H1 (cell line): Measurements from ENCODE around the gene CNNM4. TPM values are rescaled to one million over a fixed set of nuclear protein-coding genes. Genes with fewer than 3 reads are reported as not detected.

Experiments used
- CTCF ChIA-PET: fragments of 300-600 bp; sonication (Branson Sonifier 250); formaldehyde crosslinking; loops from one replicate; lab custom pipeline; 2021; ENCODE audit not compliant: partially characterized antibody; lab: Charles Lee
- POLR2A ChIA-PET: fragments of 300-600 bp; sonication (Branson Sonifier 250); formaldehyde crosslinking; loops from one replicate; lab custom pipeline; 2021; ENCODE audit warnings: inconsistent platforms; ENCODE audit not compliant: partially characterized antibody; lab: Charles Lee
- DNase-seq, 2 experiments: peaks; one replicate each; pipeline versions ENCODE4 v3.0.0 to v3.0.0-alpha.2; 2010 to 2022; ENCODE audit warnings: low spot score in 2 of 2, low read depth in 1 of 2, mixed read lengths in 1 of 2
- FAIRE-seq: peaks from 2 replicates; lab custom pipeline; 2011; peaks lifted over from hg19 to GRCh38; lab: Jason Lieb, UNC
- H2AFZ ChIP-seq: 2 replicates; pipeline ENCODE4 v1.8.1; 2012; ENCODE audit warnings: low read length, inconsistent platforms
- H2AK5ac ChIP-seq: 2 replicates; pipeline ENCODE4 v1.6.1; 2013; ENCODE audit warnings: low read depth, low read length
- H2BK120ac ChIP-seq: replicated peaks from 2 replicates; pipeline ENCODE3; 2013; ENCODE audit warnings: low read depth, low read length, inconsistent platforms
- H2BK12ac ChIP-seq: 2 replicates; pipeline ENCODE4 v1.6.1; 2013; ENCODE audit warnings: low read depth, low read length
- H2BK15ac ChIP-seq: 2 replicates; pipeline ENCODE4 v1.6.1; 2013; ENCODE audit warnings: low read length
- H2BK20ac ChIP-seq: 2 replicates; pipeline ENCODE4 v1.6.1; 2013; ENCODE audit warnings: low read length
- H2BK5ac ChIP-seq: 2 replicates; pipeline ENCODE4 v1.6.1; 2013; ENCODE audit warnings: low read depth, low read length
- H3K14ac ChIP-seq: 2 replicates; pipeline ENCODE4 v1.6.1; 2013; ENCODE audit warnings: inconsistent platforms; ENCODE audit not compliant: insufficient read length
- H3K18ac ChIP-seq: 2 replicates; pipeline ENCODE4 v1.6.1; 2013; ENCODE audit warnings: low read length; ENCODE audit errors: extremely low read depth
- H3K23ac ChIP-seq: 2 replicates; pipeline ENCODE4 v1.6.1; 2013; ENCODE audit warnings: inconsistent platforms; ENCODE audit not compliant: insufficient read length
- H3K23me2 ChIP-seq: 2 replicates; pipeline ENCODE4 v1.6.1; 2013; ENCODE audit warnings: low read depth, low read length
- H3K27ac ChIP-seq: 2 replicates; pipeline ENCODE4 v1.6.1; 2011; ENCODE audit warnings: low read depth, low read length, inconsistent platforms
- H3K27me3 ChIP-seq, 4 experiments: replicated peaks in 1 of 4; 1 replicate in 1 of 4; 2 replicates in 3 of 4; pipeline versions ENCODE4 v1.6.1 to v1.8.1; 2011 to 2013; ENCODE audit warnings: low read length in 3 of 4, mild to moderate bottlenecking in 3 of 4, inconsistent platforms in 2 of 4, mixed read lengths in 2 of 4, moderate library complexity in 1 of 4; ENCODE audit not compliant: control insufficient read depth in 3 of 4, insufficient read depth in 3 of 4; ENCODE audit errors: extremely low read depth in 1 of 4
- H3K36me3 ChIP-seq, 4 experiments: 2 replicates each; pipeline versions ENCODE4 v1.6.1 to v1.8.1; 2011 to 2013; ENCODE audit warnings: mild to moderate bottlenecking in 4 of 4, low read length in 3 of 4, moderate library complexity in 2 of 4, control low read depth in 1 of 4, inconsistent platforms in 1 of 4; ENCODE audit not compliant: insufficient read depth in 4 of 4, control insufficient read depth in 2 of 4
- H3K4ac ChIP-seq: replicated peaks from 2 replicates; pipeline ENCODE3; 2013; ENCODE audit warnings: low read length, low read depth, mixed read lengths, inconsistent platforms; ENCODE audit not compliant: insufficient read length
- H3K4me1 ChIP-seq, 4 experiments: replicated peaks in 1 of 4; 1 replicate in 1 of 4; 2 replicates in 3 of 4; pipeline versions ENCODE4 v1.6.1 to v1.8.1; 2011 to 2013; ENCODE audit warnings: low read length in 3 of 4, inconsistent platforms in 2 of 4, mixed read lengths in 1 of 4; ENCODE audit not compliant: insufficient read depth in 4 of 4, control insufficient read depth in 3 of 4
- H3K4me2 ChIP-seq, 2 experiments: 2 replicates each; pipeline versions ENCODE4 v1.6.1 to v1.8.1; 2011 to 2013; ENCODE audit warnings: low read depth in 2 of 2, low read length in 2 of 2, control low read depth in 1 of 2, inconsistent platforms in 1 of 2, mild to moderate bottlenecking in 1 of 2; ENCODE audit not compliant: insufficient read depth in 1 of 2
- H3K4me3 ChIP-seq, 4 experiments: fragments of 200-600, 300-600 bp in 1 of 4; sonication (generic), shearing (Covaris generic), sonication (Bioruptor Twin) in 1 of 4; 2 replicates each; pipeline versions ENCODE4 v1.5.1 to v1.8.1; 2011 to 2016; ENCODE audit warnings: low read length in 4 of 4, low read depth in 3 of 4, control low read depth in 2 of 4, inconsistent platforms in 2 of 4, mild to moderate bottlenecking in 2 of 4, mixed read lengths in 1 of 4, moderate library complexity in 1 of 4; ENCODE audit not compliant: insufficient read depth in 2 of 4; ENCODE audit errors: extremely low read depth in 1 of 4
- H3K56ac ChIP-seq: replicated peaks from 2 replicates; pipeline ENCODE3; 2013; ENCODE audit warnings: low read depth, mild to moderate bottlenecking, mixed read lengths, low read length, inconsistent platforms; ENCODE audit not compliant: insufficient read length
- H3K79me1 ChIP-seq: 2 replicates; pipeline ENCODE4 v1.6.1; 2013; ENCODE audit warnings: low read depth, low read length, control low read depth
- H3K79me2 ChIP-seq, 2 experiments: 2 replicates each; pipeline versions ENCODE4 v1.6.1 to v1.8.1; 2012 to 2013; ENCODE audit warnings: low read length in 2 of 2, mild to moderate bottlenecking in 2 of 2, inconsistent platforms in 1 of 2; ENCODE audit not compliant: insufficient read depth in 2 of 2, control insufficient read depth in 1 of 2
- H3K9ac ChIP-seq, 4 experiments: replicated peaks in 1 of 4; 1 replicate in 1 of 4; 2 replicates in 3 of 4; pipeline versions ENCODE4 v1.6.1 to v1.8.1; 2011 to 2013; ENCODE audit warnings: low read depth in 3 of 4, low read length in 3 of 4, control low read depth in 2 of 4, mild to moderate bottlenecking in 2 of 4, moderate library complexity in 2 of 4, inconsistent platforms in 1 of 4; ENCODE audit errors: extremely low read depth in 1 of 4
- H3K9me3 ChIP-seq, 2 experiments: 2 replicates each; pipeline versions ENCODE4 v1.6.1 to v1.8.1; 2012 to 2013; ENCODE audit warnings: mild to moderate bottlenecking in 2 of 2, moderate library complexity in 2 of 2, control low read depth in 1 of 2, inconsistent platforms in 1 of 2, low read depth in 1 of 2, low read length in 1 of 2, mixed read lengths in 1 of 2; ENCODE audit not compliant: insufficient read depth in 2 of 2
- H4K20me1 ChIP-seq, 2 experiments: replicated peaks in 1 of 2; 2 replicates each; pipeline versions ENCODE3 to v1.8.1; 2011 to 2013; ENCODE audit warnings: inconsistent platforms in 2 of 2, low read length in 2 of 2, mild to moderate bottlenecking in 1 of 2; ENCODE audit not compliant: insufficient read depth in 2 of 2, control insufficient read depth in 1 of 2
- H4K5ac ChIP-seq: 2 replicates; pipeline ENCODE4 v1.6.1; 2013; ENCODE audit warnings: low read length, low read depth, mixed read lengths, inconsistent platforms; ENCODE audit not compliant: insufficient read length
- H4K8ac ChIP-seq: 2 replicates; pipeline ENCODE4 v1.8.0; 2013; ENCODE audit warnings: mild to moderate bottlenecking, moderate library complexity, low read length, inconsistent platforms; ENCODE audit not compliant: insufficient read depth; ENCODE audit errors: extremely low read depth
- H4K91ac ChIP-seq: replicated peaks from 2 replicates; pipeline ENCODE3; 2013; ENCODE audit warnings: low read length, mixed read lengths, inconsistent platforms; ENCODE audit not compliant: insufficient read length
- EGR1 ChIP-seq: IDR thresholded peaks from 2 replicates; pipeline ENCODE4 v1.6.1; 2011; ENCODE audit warnings: low read depth, low read length, borderline replicate concordance
- WGBS, 2 experiments: shearing (Covaris generic) in 1 of 2; methylation state at CpG; one replicate each; pipeline versions ENCODE4 v1.1.6 to v1.1.7; 2013 to 2015; ENCODE audit warnings: low lambda C conversion rate in 2 of 2, mixed read lengths in 2 of 2, inconsistent platforms in 1 of 2, low coverage in 1 of 2, missing lambda C conversion rate in 1 of 2; ENCODE audit not compliant: insufficient replicate concordance in 2 of 2, insufficient coverage in 1 of 2, insufficient read length in 1 of 2; ENCODE audit errors: extremely low coverage in 1 of 2, missing lambda C conversion rate in 1 of 2; 5-methylcytosine and 5-hydroxymethylcytosine counted together
- polyA plus RNA-seq, 7 experiments: library from polyadenylated mRNA; depleted of rRNA in 3 of 7; stranded (reverse) in 5 of 7; unstranded in 2 of 7; fragments of >200 nt in 5 of 7; fragments of 200-250 nt in 2 of 7; gene quantifications; 1 replicate in 5 of 7; 2 replicates in 1 of 7; 4 replicates in 1 of 7; pipeline versions ENCODE4 v1.2.1 to v1.2.3, GENCODE V29; 2011 to 2013; ENCODE audit warnings: missing spikeins in 2 of 7, mixed read lengths in 2 of 7
- total RNA-seq: library from RNA; stranded (reverse); fragmentation: NEBNext Ultra II Directional; extraction: Animal tissue kit (Norgen Biotek cat#: 25700); gene quantifications from 2 replicates; pipeline ENCODE4 v1.2.1, GENCODE V29; 2021

Gene CNNM4
- total and polyA plus RNA-seq, 2 of the 8 experiments (the other 6 are each of a cell fraction or from before 2014, with no cell fraction given): 10.3 to 11.0 TPM

GRCh38 chr2:96809216-96809882 lies 48.6 kb downstream of the CNNM4 start:
- no peaks in the 10 kb centered on the region for H3K9me3 ChIP-seq
- H2BK5ac ChIP-seq: no peak overlapping the region
- H4K5ac ChIP-seq: no peak overlapping the region
- no peak overlapping the region for H3K4me2 ChIP-seq
- no peak overlapping the region for H4K8ac ChIP-seq
- no peak overlapping the region for H2BK12ac ChIP-seq
- no peaks in the 10 kb centered on the region for H3K79me2 ChIP-seq
- H3K4me1 ChIP-seq: no peaks in the 10 kb centered on the region
- no peak overlapping the region for H3K14ac ChIP-seq
- no peak overlapping the region for H4K91ac ChIP-seq
- no peak overlapping the region for H3K23ac ChIP-seq
- ChIA-PET CTCF (interaction anchor here (0.8 to 3.1 kb wide), 5 partner anchors 10 to 152 kb away, joined by 3 to 18 read pairs (median 4); no protein-coding TSS in a partner anchor), POLR2A (interaction anchor here (0.7 to 2.1 kb wide), 3 partner anchors 9 to 184 kb away, joined by 3 to 6 read pairs (median 3); no protein-coding TSS in a partner anchor)
- H2AFZ ChIP-seq: no peak overlapping the region
- no peak overlapping the region for H2AK5ac ChIP-seq
- no peaks in the 10 kb centered on the region for H4K20me1 ChIP-seq
- no peak overlapping the region for H3K4me3 ChIP-seq
- 88% methylated on average over 13 of the region's 13 CpGs; no CpG with 5 or more reads in 1 of the 2 experiments for WGBS, 2 experiments
- H3K36me3 ChIP-seq: no peaks in the 10 kb centered on the region
- no peak overlapping the region for H3K4ac ChIP-seq
- no peak for DNase-seq
- H3K27me3 ChIP-seq: no peaks in the 10 kb centered on the region
- no peak overlapping the region for H3K18ac ChIP-seq
- no peak overlapping the region for H2BK120ac ChIP-seq
- FAIRE-seq: no peak
- no peak overlapping the region for H3K9ac ChIP-seq
- H2BK15ac ChIP-seq: no peak overlapping the region
- no peak overlapping the region for H3K56ac ChIP-seq
- H3K23me2 ChIP-seq: no peaks in the 10 kb centered on the region
- TF ChIP-seq EGR1: no peak
- TF ChIP-seq, all 59 proteins: peak for 0
- H3K79me1 ChIP-seq: no peaks in the 10 kb centered on the region
- no peak overlapping the region for H2BK20ac ChIP-seq
- no peak overlapping the region for H3K27ac ChIP-seq
